Measurements from ENCODE around the gene LRFN4. TPM values are rescaled to one million over a fixed set of nuclear protein-coding genes. Genes with fewer than 3 reads are reported as not detected.

Gene LRFN4
- total RNA-seq, 6 experiments from 2014 or later, result 0.48 to 4.7 (median 1.1) TPM

DNA sequence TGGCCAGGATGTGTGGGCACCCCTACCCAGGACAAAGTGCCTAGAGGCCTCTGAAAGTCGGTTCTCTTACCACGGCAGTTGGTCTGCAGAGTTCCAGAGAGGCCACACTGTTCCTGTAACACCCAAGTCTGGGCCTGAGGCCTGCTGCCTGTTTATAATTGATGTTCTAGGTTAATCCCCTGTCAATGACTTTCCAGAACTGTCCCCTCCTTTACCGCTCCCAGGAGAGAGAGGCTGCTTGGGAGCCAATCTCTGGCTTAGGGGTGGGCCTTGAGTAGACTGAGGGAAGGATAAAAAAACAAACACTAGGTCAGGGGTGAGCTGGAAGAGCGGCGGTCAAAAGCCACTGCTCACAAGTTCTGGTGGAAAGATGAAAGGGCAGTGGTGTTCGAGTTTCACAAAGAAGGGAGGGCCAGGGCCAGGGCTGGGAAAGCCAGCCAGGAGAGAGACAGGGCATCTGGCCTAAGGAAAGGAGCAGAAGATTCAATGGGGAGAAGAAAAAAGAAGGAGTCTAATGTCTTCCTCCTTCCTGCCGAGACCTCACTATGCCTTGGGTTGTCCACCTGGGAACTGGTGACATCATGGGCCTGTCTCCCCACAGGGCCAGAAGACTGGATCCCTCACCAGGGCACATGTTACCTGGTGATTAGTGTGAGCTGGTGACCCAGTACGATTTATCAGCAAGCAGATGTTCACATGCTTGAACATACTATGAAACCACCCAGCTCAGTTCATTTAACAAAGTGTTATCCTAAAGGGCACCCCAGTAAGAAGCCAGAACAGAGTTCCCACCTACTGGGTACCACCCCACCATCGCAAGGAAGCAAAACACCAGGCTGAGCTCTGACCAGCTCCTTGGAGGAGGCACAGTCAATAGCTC lies 51.1 kb downstream of the LRFN4 start:
- 20% methylated on average over 6 of the region's 9 CpGs for WGBS (ENCODE audit: insufficient coverage, low coverage, low lambda C conversion rate, missing lambda C conversion rate)

GRCh38 chr11:66909181-66909580 lies 52.3 kb downstream of the LRFN4 start:
- no peaks in the 10 kb centered on the region for H3K36me3 ChIP-seq
- intact Hi-C loops (cut with DNase I), result no loop called here
- no peak overlapping the region for H3K4me3 ChIP-seq
- TF ChIP-seq, protein P1, sequence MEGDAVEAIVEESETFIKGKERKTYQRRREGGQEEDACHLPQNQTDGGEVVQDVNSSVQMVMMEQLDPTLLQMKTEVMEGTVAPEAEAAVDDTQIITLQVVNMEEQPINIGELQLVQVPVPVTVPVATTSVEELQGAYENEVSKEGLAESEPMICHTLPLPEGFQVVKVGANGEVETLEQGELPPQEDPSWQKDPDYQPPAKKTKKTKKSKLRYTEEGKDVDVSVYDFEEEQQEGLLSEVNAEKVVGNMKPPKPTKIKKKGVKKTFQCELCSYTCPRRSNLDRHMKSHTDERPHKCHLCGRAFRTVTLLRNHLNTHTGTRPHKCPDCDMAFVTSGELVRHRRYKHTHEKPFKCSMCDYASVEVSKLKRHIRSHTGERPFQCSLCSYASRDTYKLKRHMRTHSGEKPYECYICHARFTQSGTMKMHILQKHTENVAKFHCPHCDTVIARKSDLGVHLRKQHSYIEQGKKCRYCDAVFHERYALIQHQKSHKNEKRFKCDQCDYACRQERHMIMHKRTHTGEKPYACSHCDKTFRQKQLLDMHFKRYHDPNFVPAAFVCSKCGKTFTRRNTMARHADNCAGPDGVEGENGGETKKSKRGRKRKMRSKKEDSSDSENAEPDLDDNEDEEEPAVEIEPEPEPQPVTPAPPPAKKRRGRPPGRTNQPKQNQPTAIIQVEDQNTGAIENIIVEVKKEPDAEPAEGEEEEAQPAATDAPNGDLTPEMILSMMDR (IDR thresholded peaks at IDR 0.05), result no peak
- TF ChIP-seq POLR2A (IDR thresholded peaks at IDR 0.05), result no peak
- DNase-seq (no peak), ATAC-seq (no peak)
- no peaks in the 10 kb centered on the region for H3K9me3 ChIP-seq
- no peaks in the 10 kb centered on the region for H3K27me3 ChIP-seq
- 87% methylated on average over 2 of the region's 8 CpGs for WGBS (ENCODE audit: insufficient coverage, low coverage, low lambda C conversion rate, missing lambda C conversion rate)
- H3K4me1 ChIP-seq, result peaks cover 0 to 30% (median 7%) of the 10 kb centered on the region in 4 donors
- H3K27ac ChIP-seq, result peak overlapping the region in 1 of 3 donors; percentile 76

More for the DNA sequence above, 51.1 kb downstream of the LRFN4 start:
- H3K36me3 ChIP-seq, result no peaks in the 10 kb centered on the region
- DNase-seq, result peak in 2 of 3 donors; percentile 74 to 76
- peak overlapping the region; percentile 29 to 69 (median 59) for H3K4me3 ChIP-seq
- peak; percentile 66 to 83 (median 77) for ATAC-seq
- H3K27ac ChIP-seq, result peak overlapping the region; percentile 64 to 86 (median 76)
- H3K9me3 ChIP-seq, result no peaks in the 10 kb centered on the region
- peaks cover 0 to 40% (median 9%) of the 10 kb centered on the region in 4 donors for H3K4me1 ChIP-seq
- no peaks in the 10 kb centered on the region for H3K27me3 ChIP-seq
- peak; percentile 35 for TF ChIP-seq POLR2A (IDR thresholded peaks at IDR 0.05)
- TF ChIP-seq, protein P1 (IDR thresholded peaks at IDR 0.05), result no peak
- intact Hi-C loops (cut with DNase I), result no loop called here

- 62% methylated on average over 2 of the region's 10 CpGs for WGBS (ENCODE audit: insufficient coverage, low coverage, low lambda C conversion rate, missing lambda C conversion rate)
Observed at GRCh38 chr11:66910016-66910415, 53.2 kb downstream of the LRFN4 start.

More at GRCh38 chr11:66910016-66910415, 53.2 kb downstream of the LRFN4 start:
- Histone ChIP-seq H3K4me3 (no peak overlapping the region), H3K4me1 (peaks cover 0 to 23% (median 7%) of the 10 kb centered on the region in 4 donors), H3K27me3 (no peaks in the 10 kb centered on the region), H3K9me3 (no peaks in the 10 kb centered on the region), H3K36me3 (no peaks in the 10 kb centered on the region), H3K27ac (no peak overlapping the region)
- TF ChIP-seq, protein P1 (IDR thresholded peaks at IDR 0.05), result no peak
- TF ChIP-seq POLR2A (IDR thresholded peaks at IDR 0.05), result no peak
- intact Hi-C loops (cut with DNase I), result no loop called here
- no peak for DNase-seq
- ATAC-seq, result no peak

Other genes starting within 250 kb of the LRFN4 start
- gene RBM14, start 240.4 kb upstream of the LRFN4 start, total RNA-seq, result 10 to 100 TPM; 25.1 to 63.7 (median 27.4) TPM
- gene RBM4, start 218.4 kb upstream of the LRFN4 start, total RNA-seq, result 10 to 100 TPM; 40.3 to 57.0 (median 48.4) TPM
- 1 to 10 TPM; 3.6 to 9.4 (median 6.9) TPM for gene RBM4B, start 179.2 kb upstream of the LRFN4 start, total RNA-seq
- 10 to 100 TPM; 20.7 to 67.1 (median 50.7) TPM for gene SPTBN2, start 127.8 kb upstream of the LRFN4 start, total RNA-seq
- gene RCE1, start 13.6 kb upstream of the LRFN4 start, total RNA-seq, result 1 to 10 TPM; 3.1 to 7.7 (median 4.5) TPM
- gene PC, start 101.3 kb downstream of the LRFN4 start, total RNA-seq, result 100 to 1,000 TPM; 265 to 457 (median 317) TPM
- gene C11orf86, start 118.2 kb downstream of the LRFN4 start, total RNA-seq, result not detected
- gene SYT12, start 166.1 kb downstream of the LRFN4 start, total RNA-seq, result 10 to 100 TPM in 4 of 6 experiments, 1 to 10 TPM in 2; 1.8 to 35.3 (median 14.2) TPM
- gene RHOD, start 199.8 kb downstream of the LRFN4 start, total RNA-seq, result 100 to 1,000 TPM in 1 of 6 experiments, 10 to 100 TPM in 5; 17.8 to 106 (median 47.3) TPM